Mesodermal cell (in vitro differentiated cells): ENCODE data around the gene ZNF385B.

ENCODE experiments used
- H3K27ac ChIP-seq: 2 replicates; pipeline ENCODE4 v1.7.0; 2013; ENCODE audit warnings: mild to moderate bottlenecking, low read depth, low read length, moderate library complexity; ENCODE audit not compliant: severe bottlenecking
- H3K36me3 ChIP-seq: 2 replicates; pipeline ENCODE4 v1.7.1; 2013; ENCODE audit warnings: mild to moderate bottlenecking, low read length, moderate library complexity; ENCODE audit not compliant: control insufficient read depth, insufficient read depth
- H3K4me1 ChIP-seq: one replicate; pipeline ENCODE4 v1.7.1; 2013; ENCODE audit warnings: mild to moderate bottlenecking, low read length; ENCODE audit not compliant: insufficient read depth, control insufficient read depth, poor library complexity, severe bottlenecking
- H3K4me3 ChIP-seq: 2 replicates; pipeline ENCODE4 v1.7.0; 2013; ENCODE audit warnings: low read length, control low read depth, mild to moderate bottlenecking; ENCODE audit not compliant: insufficient read depth, poor library complexity, severe bottlenecking; ENCODE audit errors: extremely low read depth
- H3K9me3 ChIP-seq: 2 replicates; pipeline ENCODE4 v1.7.1; 2013; ENCODE audit warnings: mild to moderate bottlenecking, low read length, moderate library complexity; ENCODE audit not compliant: control insufficient read depth
- WGBS, 2 experiments: methylation state at CpG; one replicate each; pipeline ENCODE4 v1.1.5; 2013; ENCODE audit warnings: missing lambda C conversion rate in 2 of 2; ENCODE audit not compliant: insufficient coverage in 2 of 2; 5-methylcytosine and 5-hydroxymethylcytosine counted together

The ZNF385B gene

GRCh38 chr2:179569831-179570233, 291.6 kb downstream of the ZNF385B start:
- WGBS, 2 experiments, result 86% methylated on average over 1 of the region's 1 CpG; no CpG with 5 or more reads in 1 of the 2 experiments
- no peaks in the 10 kb centered on the region for H3K4me1 ChIP-seq
- no peaks in the 10 kb centered on the region for H3K9me3 ChIP-seq
- H3K4me3 ChIP-seq, result no peak overlapping the region
- no peak overlapping the region for H3K27ac ChIP-seq
- no peaks in the 10 kb centered on the region for H3K36me3 ChIP-seq

DNA sequence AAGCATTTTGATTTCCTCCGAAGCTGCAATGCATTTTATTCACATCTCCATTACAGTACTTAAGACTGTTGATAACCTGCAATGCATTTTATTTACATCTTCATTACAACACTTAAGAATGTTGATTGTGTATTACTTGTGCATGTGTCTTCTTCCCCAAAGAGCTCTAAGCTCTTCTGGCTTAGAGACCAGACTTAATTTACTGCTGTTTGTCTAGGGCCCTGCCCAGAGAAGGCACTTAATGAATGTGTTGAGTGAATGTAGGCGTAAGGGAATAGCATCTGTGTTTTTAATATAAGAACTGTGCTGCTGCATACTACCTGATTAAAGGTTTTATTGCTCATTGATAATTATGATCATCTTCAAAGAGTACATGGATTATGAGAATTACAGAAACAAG, 295.6 kb downstream of the ZNF385B start:
- Histone ChIP-seq H3K9me3 (no peaks in the 10 kb centered on the region), H3K27ac (no peak overlapping the region), H3K4me3 (no peak overlapping the region), H3K36me3 (no peaks in the 10 kb centered on the region), H3K4me1 (no peaks in the 10 kb centered on the region)
- WGBS, 2 experiments, result no CpG with 5 or more reads among the region's 2 CpGs

- H3K4me1 ChIP-seq, result no peaks in the 10 kb centered on the region
- H3K9me3 ChIP-seq, result no peaks in the 10 kb centered on the region
- no peak overlapping the region for H3K4me3 ChIP-seq
- no peaks in the 10 kb centered on the region for H3K36me3 ChIP-seq
- 64 to 65% methylated on average over 5 to 8 of the region's 8 CpGs for WGBS, 2 experiments
- H3K27ac ChIP-seq, result no peak overlapping the region
Measured at GRCh38 chr2:179562330-179562885, 299.0 kb downstream of the ZNF385B start.

DNA sequence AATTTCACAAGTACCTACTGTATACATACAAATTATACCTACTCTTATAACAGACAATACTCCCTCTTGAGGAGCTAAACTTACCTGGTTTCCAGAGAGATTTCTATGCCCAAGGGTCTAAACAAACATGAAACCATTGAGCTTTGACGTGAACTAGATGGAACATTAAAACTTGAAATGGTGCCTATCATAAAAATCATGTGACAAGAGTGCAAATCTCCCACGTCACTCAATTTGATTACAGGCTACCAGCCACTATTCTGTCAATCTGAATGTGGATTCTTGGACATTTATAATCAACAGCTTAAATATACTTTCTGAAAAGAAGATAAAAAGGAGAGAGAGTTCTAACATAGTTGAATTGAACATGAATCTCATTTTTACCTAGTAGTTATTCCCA, 299.7 kb downstream of the ZNF385B start:
- H3K36me3 ChIP-seq, result no peaks in the 10 kb centered on the region
- H3K27ac ChIP-seq, result no peak overlapping the region
- no peaks in the 10 kb centered on the region for H3K9me3 ChIP-seq
- H3K4me3 ChIP-seq, result no peak overlapping the region
- 86 to 100% methylated on average over 1 of the region's 2 CpGs for WGBS, 2 experiments
- H3K4me1 ChIP-seq, result no peaks in the 10 kb centered on the region

- WGBS, 2 experiments, result 57 to 91% methylated on average over 1 of the region's 1 CpG
- H3K36me3 ChIP-seq, result no peaks in the 10 kb centered on the region
Measured at GRCh38 chr2:179560257-179560735, 301.1 kb downstream of the ZNF385B start.

GRCh38 chr2:179559108-179559806, 302.2 kb downstream of the ZNF385B start:
- Histone ChIP-seq H3K4me3 (no peak overlapping the region), H3K27ac (no peak overlapping the region), H3K36me3 (no peaks in the 10 kb centered on the region), H3K9me3 (no peaks in the 10 kb centered on the region), H3K4me1 (no peaks in the 10 kb centered on the region)
- whole genome bisulfite sequencing, 2 experiments, result 93 to 100% methylated on average over 1 to 2 of the region's 4 CpGs

More at GRCh38 chr2:179560257-179560735, 301.1 kb downstream of the ZNF385B start:
- no peaks in the 10 kb centered on the region for H3K4me1 ChIP-seq
- no peaks in the 10 kb centered on the region for H3K9me3 ChIP-seq
- H3K4me3 ChIP-seq, result no peak overlapping the region
- no peak overlapping the region for H3K27ac ChIP-seq

- H3K4me1 ChIP-seq, result no peaks in the 10 kb centered on the region
- WGBS, 2 experiments, result 100% methylated on average over 2 of the region's 2 CpGs; no CpG with 5 or more reads in 1 of the 2 experiments
- no peak overlapping the region for H3K27ac ChIP-seq
- H3K36me3 ChIP-seq, result no peaks in the 10 kb centered on the region
- no peak overlapping the region for H3K4me3 ChIP-seq
- H3K9me3 ChIP-seq, result no peaks in the 10 kb centered on the region
Measured at GRCh38 chr2:179558010-179558934, 303.1 kb downstream of the ZNF385B start.

- Histone ChIP-seq H3K9me3 (no peaks in the 10 kb centered on the region), H3K27ac (no peak overlapping the region), H3K4me1 (no peaks in the 10 kb centered on the region), H3K4me3 (no peak overlapping the region), H3K36me3 (no peaks in the 10 kb centered on the region)
- WGBS, 2 experiments, result 94% methylated on average over 2 to 3 of the region's 6 CpGs
Measured at GRCh38 chr2:179556425-179556824, 305.0 kb downstream of the ZNF385B start.

DNA sequence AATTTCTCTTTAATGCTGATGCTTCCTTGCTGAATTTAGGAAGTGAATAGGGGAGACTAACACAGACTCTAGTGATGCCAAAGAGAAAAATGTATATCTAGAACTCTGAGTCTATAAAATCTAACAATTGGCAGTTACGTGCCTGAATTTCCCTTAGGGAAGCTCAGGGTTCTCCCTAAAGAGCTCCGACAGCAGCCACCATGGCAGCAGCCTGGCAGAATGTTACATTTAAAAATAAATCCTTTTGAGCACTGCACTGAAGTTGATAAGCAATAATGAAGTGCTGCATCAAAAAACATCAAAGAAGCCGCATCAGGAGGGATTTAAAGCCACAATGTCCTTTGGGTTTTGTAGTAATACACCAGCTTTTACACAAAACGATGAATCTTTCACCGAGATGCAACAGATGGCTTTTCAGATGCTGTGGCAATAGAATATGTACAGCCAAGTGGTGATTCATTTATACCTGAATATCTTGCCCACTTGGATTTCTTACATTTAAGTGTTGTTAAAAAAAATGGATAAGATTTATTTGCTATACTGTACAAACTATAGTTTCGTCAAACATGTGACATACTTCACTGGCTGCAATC, 305.6 kb downstream of the ZNF385B start:
- no peaks in the 10 kb centered on the region for H3K4me1 ChIP-seq
- no peaks in the 10 kb centered on the region for H3K36me3 ChIP-seq
- H3K4me3 ChIP-seq, result no peak overlapping the region
- 83 to 100% methylated on average over 1 of the region's 6 CpGs for WGBS, 2 experiments
- no peaks in the 10 kb centered on the region for H3K9me3 ChIP-seq
- no peak overlapping the region for H3K27ac ChIP-seq

GRCh38 chr2:179554639-179555386, 306.6 kb downstream of the ZNF385B start:
- Histone ChIP-seq H3K36me3 (no peaks in the 10 kb centered on the region), H3K9me3 (no peaks in the 10 kb centered on the region), H3K4me3 (no peak overlapping the region), H3K27ac (no peak overlapping the region), H3K4me1 (no peaks in the 10 kb centered on the region)
- no CpG with 5 or more reads among the region's 4 CpGs for WGBS, 2 experiments
